Smooth muscle cell (in vitro differentiated cells): ENCODE results near the gene SYNDIG1L. TPM values are rescaled to one million over a fixed set of nuclear protein-coding genes. Genes with fewer than 3 reads are reported as not detected.

Experiments used
- DNase-seq: peaks from one replicate; lab custom pipeline; 2025; ENCODE audit not compliant: unreplicated experiment; lab: John Stamatoyannopoulos, UW
- H2AFZ ChIP-seq: fragments of 200-600 bp; sonication (generic); 2 replicates; pipeline ENCODE4 v1.6.0; 2016; ENCODE audit warnings: antibody characterized with exemption, low read depth, mild to moderate bottlenecking
- H3F3A ChIP-seq: fragments of 200-600 bp; sonication (generic); 2 replicates; pipeline ENCODE4 v1.6.0; 2017; ENCODE audit warnings: antibody characterized with exemption, low read depth
- H3K27ac ChIP-seq: fragments of 200-600 bp; sonication (generic); 2 replicates; pipeline ENCODE4 v1.5.1; 2016; ENCODE audit warnings: low read depth, mild to moderate bottlenecking
- H3K27me3 ChIP-seq: fragments of 200-600 bp; sonication (generic); 2 replicates; pipeline ENCODE4 v1.6.1; 2016; ENCODE audit warnings: low read depth, mild to moderate bottlenecking
- H3K36me3 ChIP-seq: fragments of 200-600 bp; sonication (generic); 2 replicates; pipeline ENCODE4 v1.5.1; 2016; ENCODE audit warnings: low read depth
- H3K4me1 ChIP-seq: fragments of 200-600 bp; sonication (generic); 2 replicates; pipeline ENCODE4 v1.5.1; 2016; ENCODE audit warnings: low read depth
- H3K4me2 ChIP-seq: fragments of 200-600 bp; sonication (generic); 2 replicates; pipeline ENCODE4 v1.6.0; 2016; ENCODE audit warnings: mild to moderate bottlenecking
- H3K4me3 ChIP-seq: fragments of 200-600 bp; sonication (generic); 2 replicates; pipeline ENCODE4 v1.5.1; 2016; ENCODE audit warnings: mild to moderate bottlenecking
- H3K79me2 ChIP-seq: fragments of 200-600 bp; sonication (generic); 2 replicates; pipeline ENCODE4 v1.6.0; 2016; ENCODE audit warnings: low read depth, mild to moderate bottlenecking
- H3K9ac ChIP-seq: fragments of 200-600 bp; sonication (generic); 2 replicates; pipeline ENCODE4 v1.6.0; 2016; ENCODE audit warnings: low read depth
- H3K9me3 ChIP-seq: fragments of 200-600 bp; sonication (generic); replicated peaks from 2 replicates; pipeline ENCODE4 v1.5.1; 2016; ENCODE audit warnings: low read depth
- H4K20me1 ChIP-seq: fragments of 200-600 bp; sonication (generic); 2 replicates; pipeline ENCODE4 v1.6.0; 2016; ENCODE audit warnings: low read depth
- CTCF ChIP-seq: fragments of 200-600 bp; sonication (generic); IDR thresholded peaks from 2 replicates; pipeline ENCODE4 v1.5.1; 2017; ENCODE audit warnings: borderline replicate concordance, mild to moderate bottlenecking, antibody characterized with exemption; ENCODE audit not compliant: insufficient read depth, poor library complexity, severe bottlenecking
- WGBS: methylation state at CpG from one replicate; pipeline ENCODE4 v1.1.7; 2016; ENCODE audit warnings: low lambda C conversion rate; 5-methylcytosine and 5-hydroxymethylcytosine counted together
- polyA plus RNA-seq: library from polyadenylated mRNA; unstranded; fragments of >200 nt; fragmentation: Nextera tagmentation; extraction: Ambion mirVana; gene quantifications from 2 replicates; pipeline ENCODE4 v1.2.1, GENCODE V29; 2016
- total RNA-seq: library from RNA; depleted of rRNA; stranded (reverse); fragments of >200 nt; gene quantifications from 2 replicates; pipeline ENCODE4 v1.2.3, GENCODE V29; 2014

The SYNDIG1L gene
- total and polyA plus RNA-seq, 2 experiments from 2014 or later = not detected

- peaks cover 33% of the 10 kb centered on the region for H3K4me1 ChIP-seq
- H3K4me3 ChIP-seq = no peak overlapping the region
- no peak overlapping the region for H2AFZ ChIP-seq
- no peak overlapping the region for H3K27ac ChIP-seq
- no peaks in the 10 kb centered on the region for H3K79me2 ChIP-seq
- no peak for TF ChIP-seq CTCF
- 89% methylated on average over 1 of the region's 1 CpG for WGBS
- H3F3A ChIP-seq = no peaks in the 10 kb centered on the region
- no peaks in the 10 kb centered on the region for H3K36me3 ChIP-seq
- H3K27me3 ChIP-seq = peaks cover 99% of the 10 kb centered on the region
- no peak overlapping the region for H3K9ac ChIP-seq
- H3K9me3 ChIP-seq = no peaks in the 10 kb centered on the region
- H3K4me2 ChIP-seq = no peak overlapping the region
- no peak for DNase-seq
- H4K20me1 ChIP-seq = no peaks in the 10 kb centered on the region
Observed at GRCh38 chr14:74417201-74417600, 8.8 kb downstream of the SYNDIG1L start.

GRCh38 chr14:74415115-74415437, 10.9 kb downstream of the SYNDIG1L start:
- H3K36me3 ChIP-seq = no peaks in the 10 kb centered on the region
- H3K4me1 ChIP-seq = peaks cover 33% of the 10 kb centered on the region
- H3K9ac ChIP-seq = no peak overlapping the region
- H3K27ac ChIP-seq = no peak overlapping the region
- no peak for TF ChIP-seq CTCF
- H4K20me1 ChIP-seq = no peaks in the 10 kb centered on the region
- no peaks in the 10 kb centered on the region for H3K9me3 ChIP-seq
- no peaks in the 10 kb centered on the region for H3F3A ChIP-seq
- H2AFZ ChIP-seq = no peak overlapping the region
- 60% methylated on average over 4 of the region's 4 CpGs for WGBS
- peaks cover 96% of the 10 kb centered on the region for H3K27me3 ChIP-seq
- H3K4me3 ChIP-seq = no peak overlapping the region
- H3K79me2 ChIP-seq = no peaks in the 10 kb centered on the region
- H3K4me2 ChIP-seq = no peak overlapping the region
- DNase-seq = no peak

- peaks cover 96% of the 10 kb centered on the region for H3K27me3 ChIP-seq
- H2AFZ ChIP-seq = no peak overlapping the region
- no peaks in the 10 kb centered on the region for H3K79me2 ChIP-seq
- no peak overlapping the region for H3K4me2 ChIP-seq
- H3K4me1 ChIP-seq = peaks cover 33% of the 10 kb centered on the region
- TF ChIP-seq CTCF = no peak
- no peak overlapping the region for H3K27ac ChIP-seq
- no peak for DNase-seq
- no peaks in the 10 kb centered on the region for H3F3A ChIP-seq
- no peaks in the 10 kb centered on the region for H4K20me1 ChIP-seq
- H3K36me3 ChIP-seq = no peaks in the 10 kb centered on the region
- 46% methylated on average over 7 of the region's 7 CpGs for WGBS
- H3K9me3 ChIP-seq = no peaks in the 10 kb centered on the region
- H3K4me3 ChIP-seq = no peak overlapping the region
- no peak overlapping the region for H3K9ac ChIP-seq
Observed at GRCh38 chr14:74414403-74415114, 11.5 kb downstream of the SYNDIG1L start.

- no peaks in the 10 kb centered on the region for H4K20me1 ChIP-seq
- no peak overlapping the region for H3K4me2 ChIP-seq
- H3K4me3 ChIP-seq = no peak overlapping the region
- no peaks in the 10 kb centered on the region for H3K36me3 ChIP-seq
- WGBS = 95% methylated on average over 4 of the region's 4 CpGs
- no peaks in the 10 kb centered on the region for H3F3A ChIP-seq
- H3K27me3 ChIP-seq = peaks cover 91% of the 10 kb centered on the region
- no peak for TF ChIP-seq CTCF
- H3K79me2 ChIP-seq = no peaks in the 10 kb centered on the region
- H3K4me1 ChIP-seq = peaks cover 30% of the 10 kb centered on the region
- no peak for DNase-seq
- H3K9ac ChIP-seq = no peak overlapping the region
- no peak overlapping the region for H3K27ac ChIP-seq
- no peak overlapping the region for H2AFZ ChIP-seq
- H3K9me3 ChIP-seq = no peaks in the 10 kb centered on the region
Observed at GRCh38 chr14:74413627-74414026, 12.4 kb downstream of the SYNDIG1L start.
